ENCODE measurements around the gene MKNK1.

The MKNK1 gene

DNA sequence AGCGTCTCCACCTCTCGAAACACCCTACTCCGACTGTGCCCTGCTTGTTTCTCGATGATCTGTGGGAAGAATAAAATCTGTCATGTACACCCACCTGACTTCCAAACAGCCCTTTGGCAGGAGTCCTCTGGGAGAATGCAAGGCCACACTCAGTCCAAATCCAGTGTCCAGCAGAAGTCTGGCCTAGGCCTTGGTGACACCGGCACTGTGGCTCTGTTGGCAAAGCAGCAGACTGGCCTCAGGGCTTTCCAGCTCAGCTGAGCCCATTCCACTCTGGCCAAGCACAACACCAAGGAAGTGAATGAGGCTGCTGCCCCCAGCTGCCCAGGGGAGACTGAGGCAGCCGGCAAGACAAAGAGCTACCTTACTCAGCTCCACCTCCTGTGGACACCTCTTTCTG, 27.5 kb downstream of the MKNK1 start:
- DNase-seq (ENCODE audit: low spot score), result no peak
- in situ Hi-C loops (cut with MboI; ENCODE audit: low pct_unique_long_range_greater_than_20kb, low sequenced_read_pairs, unreplicated experiment), result no loop called here
- no peak for TF ChIP-seq CTCF (IDR thresholded peaks at IDR 0.05; ENCODE audit: extremely low read depth, insufficient read depth, missing control alignments)

- no peak for TF ChIP-seq CTCF (IDR thresholded peaks at IDR 0.05; ENCODE audit: extremely low read depth, insufficient read depth, missing control alignments)
- in situ Hi-C loops (cut with MboI; ENCODE audit: low pct_unique_long_range_greater_than_20kb, low sequenced_read_pairs, unreplicated experiment), result no loop called here
- DNase-seq (ENCODE audit: low spot score), result no peak
Measured at GRCh38 chr1:46575778-46576177, 28.3 kb downstream of the MKNK1 start.

GRCh38 chr1:46575300-46575699, 28.8 kb downstream of the MKNK1 start:
- DNase-seq (ENCODE audit: low spot score), result no peak
- in situ Hi-C loops (cut with MboI; ENCODE audit: low pct_unique_long_range_greater_than_20kb, low sequenced_read_pairs, unreplicated experiment), result no loop called here
- TF ChIP-seq CTCF (IDR thresholded peaks at IDR 0.05; ENCODE audit: extremely low read depth, insufficient read depth, missing control alignments), result no peak

DNA sequence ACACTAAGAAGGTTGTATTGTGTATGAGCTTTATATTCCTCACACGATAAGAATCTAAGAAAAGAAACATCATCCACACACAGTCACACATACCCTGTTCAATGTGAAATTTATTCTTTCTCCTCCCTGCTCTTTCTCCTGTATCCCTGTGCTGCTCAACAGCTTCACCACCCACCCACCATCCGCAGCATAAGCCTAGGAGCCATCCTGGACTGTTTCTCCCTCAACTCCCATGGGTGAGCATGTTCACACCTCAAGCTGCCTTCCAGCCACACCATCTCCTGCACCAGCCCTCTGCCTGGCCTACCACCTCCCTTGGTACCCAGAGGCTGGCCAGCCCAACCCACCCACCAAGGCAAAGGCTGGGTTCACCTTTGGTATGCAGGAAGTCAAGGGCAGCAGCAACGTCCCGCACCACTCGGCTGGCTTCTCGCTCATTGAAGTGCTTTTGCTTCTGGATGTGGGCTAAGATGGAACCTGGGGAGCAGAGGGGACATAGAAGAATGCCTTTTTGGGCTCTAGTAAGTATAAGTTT, 32.3 kb downstream of the MKNK1 start:
- no peak for DNase-seq (ENCODE audit: low spot score)
- no peak for TF ChIP-seq CTCF (IDR thresholded peaks at IDR 0.05; ENCODE audit: extremely low read depth, insufficient read depth, missing control alignments)
- in situ Hi-C loops (cut with MboI; ENCODE audit: low pct_unique_long_range_greater_than_20kb, low sequenced_read_pairs, unreplicated experiment), result no loop called here

GRCh38 chr1:46569884-46570725, 34.0 kb downstream of the MKNK1 start:
- no peak for DNase-seq (ENCODE audit: low spot score)
- no peak for TF ChIP-seq CTCF (IDR thresholded peaks at IDR 0.05; ENCODE audit: extremely low read depth, insufficient read depth, missing control alignments)
- in situ Hi-C loops (cut with MboI; ENCODE audit: low pct_unique_long_range_greater_than_20kb, low sequenced_read_pairs, unreplicated experiment), result no loop called here

DNA sequence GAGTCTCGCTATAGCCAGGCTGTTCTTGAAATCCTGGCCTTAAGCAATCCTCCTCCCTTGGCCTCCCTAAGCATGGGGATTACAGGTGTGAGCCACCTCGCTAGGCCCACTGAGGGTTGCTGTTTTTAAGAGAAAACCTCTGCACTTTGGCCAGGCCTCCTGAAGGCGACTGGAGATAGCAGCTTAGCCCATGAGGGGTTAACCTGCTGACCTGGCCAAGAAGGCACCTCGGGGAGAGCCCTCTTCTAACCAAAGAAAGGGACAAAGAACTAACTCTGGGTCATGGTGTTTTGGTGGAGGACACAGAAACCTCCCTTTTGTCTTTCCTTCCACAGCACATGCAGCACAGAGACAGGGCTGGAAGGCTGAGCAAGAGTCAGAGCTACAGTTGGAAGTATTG, 35.0 kb downstream of the MKNK1 start:
- TF ChIP-seq CTCF (IDR thresholded peaks at IDR 0.05; ENCODE audit: extremely low read depth, insufficient read depth, missing control alignments), result no peak
- DNase-seq (ENCODE audit: low spot score), result no peak
- in situ Hi-C loops (cut with MboI; ENCODE audit: low pct_unique_long_range_greater_than_20kb, low sequenced_read_pairs, unreplicated experiment), result no loop called here
